K562 (cell line): ENCODE data around the gene TTN. TPM values are rescaled to one million over a fixed set of nuclear protein-coding genes. Genes with fewer than 3 reads are reported as not detected.
A peak's percentile ranks its signal among the peaks of the same experiment; 100 is the strongest.

ENCODE experiments used
- ARID1B ChIP-seq: fragments of 450-650 bp; IDR thresholded peaks from 2 replicates; pipeline ENCODE4 v1.6.1; 2016; ENCODE audit warnings: antibody characterized with exemption, mild to moderate bottlenecking, inconsistent platforms
- ARID4B ChIP-seq: sonication (generic); formaldehyde crosslinking; IDR thresholded peaks from 2 replicates; pipeline ENCODE4 v1.8.0; 2022; ENCODE audit warnings: mild to moderate bottlenecking, missing genetic modification reagents
- ATF1 ChIP-seq, 2 experiments: fragments of 450-650 bp in 1 of 2; IDR thresholded peaks; 2 replicates each; pipeline ENCODE4 v1.6.1; 2016; ENCODE audit warnings: missing compliant biosample characterization in 1 of 2, missing genetic modification characterization in 1 of 2
- E2F6 ChIP-seq, 2 experiments: IDR thresholded peaks; 2 replicates each; pipeline ENCODE4 v1.6.1; 2011; ENCODE audit warnings: borderline replicate concordance in 1 of 2, control low read depth in 1 of 2, low read depth in 1 of 2, low read length in 1 of 2, mild to moderate bottlenecking in 1 of 2, mixed read lengths in 1 of 2, moderate library complexity in 1 of 2; ENCODE audit not compliant: insufficient read depth in 1 of 2, insufficient read length in 1 of 2, poor library complexity in 1 of 2, severe bottlenecking in 1 of 2; ENCODE audit errors: extremely low read depth in 1 of 2
- L3MBTL2 ChIP-seq: fragments of 450-650 bp; IDR thresholded peaks from 2 replicates; pipeline ENCODE4 v1.6.1; 2016; ENCODE audit warnings: mild to moderate bottlenecking, moderate library complexity
- NRF1 ChIP-seq, 2 experiments: fragments of 450-650 bp; IDR thresholded peaks in 1 of 2; conservative IDR thresholded peaks in 1 of 2; 2 replicates each; pipeline ENCODE4 v1.6.1; 2014; ENCODE audit warnings: mild to moderate bottlenecking in 2 of 2
- PKNOX1 ChIP-seq: fragments of 450-650 bp; IDR thresholded peaks from 2 replicates; pipeline ENCODE4 v1.6.1; 2016
- POLR2AphosphoS5 ChIP-seq: IDR thresholded peaks from 2 replicates; pipeline ENCODE4 v1.6.1; 2011; ENCODE audit warnings: mild to moderate bottlenecking, low read depth, low read length, moderate library complexity; ENCODE audit not compliant: control insufficient read depth, insufficient read depth
- POLR2B ChIP-seq: fragments of 450-650 bp; IDR thresholded peaks from 2 replicates; pipeline ENCODE4 v1.6.1; 2018; ENCODE audit warnings: low read depth; ENCODE audit not compliant: partially characterized antibody
- SIN3A ChIP-seq, 2 experiments: fragments of 150-350 bp in 1 of 2; IDR thresholded peaks; 2 replicates each; pipeline ENCODE4 v1.6.1; 2011 to 2016; ENCODE audit warnings: borderline replicate concordance in 2 of 2, low read depth in 2 of 2, low read length in 2 of 2, mild to moderate bottlenecking in 2 of 2, moderate library complexity in 2 of 2; ENCODE audit not compliant: control insufficient read depth in 1 of 2
- SIN3B ChIP-seq: fragments of 450-650 bp; IDR thresholded peaks from 2 replicates; pipeline ENCODE4 v1.6.1; 2017; ENCODE audit warnings: low read depth, mild to moderate bottlenecking, moderate library complexity
- SMAD4 ChIP-seq: fragments of 250-450 bp; sonication (Bioruptor Pico); conservative IDR thresholded peaks from 2 replicates; pipeline ENCODE4 v1.8.0; 2021; ENCODE audit warnings: inconsistent platforms, mild to moderate bottlenecking, moderate library complexity
- SMC3 ChIP-seq: conservative IDR thresholded peaks from 2 replicates; pipeline ENCODE4 v1.6.1; 2011; ENCODE audit warnings: low read depth, low read length, improper control_type of control experiment; ENCODE audit not compliant: insufficient read depth
- TOE1 ChIP-seq, 2 experiments: fragments of 450-650 bp in 1 of 2; sonication (generic) in 1 of 2; formaldehyde crosslinking in 1 of 2; IDR thresholded peaks; 2 replicates each; pipeline versions ENCODE4 v1.7.1 to v1.8.0; 2016 to 2022; ENCODE audit warnings: borderline replicate concordance in 2 of 2, mild to moderate bottlenecking in 2 of 2, antibody characterized with exemption in 1 of 2, inconsistent platforms in 1 of 2, low read depth in 1 of 2, missing genetic modification reagents in 1 of 2, moderate library complexity in 1 of 2
- TRIM24 ChIP-seq, 2 experiments: fragments of 450-650 bp; IDR thresholded peaks; 2 replicates each; pipeline ENCODE4 v1.6.1; 2016
- ZBTB12 ChIP-seq: fragments of 250-450 bp; sonication (Bioruptor Pico); IDR thresholded peaks from 2 replicates; pipeline ENCODE4 v1.4.0; 2020
- ZBTB17 ChIP-seq: fragments of 450-650 bp; formaldehyde crosslinking; IDR thresholded peaks from 2 replicates; pipeline ENCODE4 v1.4.0; 2020; ENCODE audit warnings: mild to moderate bottlenecking
- ZSCAN32 ChIP-seq: fragments of 450-650 bp; formaldehyde crosslinking; IDR thresholded peaks from 2 replicates; pipeline ENCODE4 v1.4.0; 2020; ENCODE audit warnings: mild to moderate bottlenecking, moderate library complexity
- polyA plus RNA-seq, 8 experiments: library from polyadenylated mRNA; depleted of rRNA in 4 of 8; stranded (reverse) in 5 of 8; unstranded in 3 of 8; fragments of >200 nt; fragmentation: Nextera tagmentation in 2 of 8; fragmentation: Illumina TruSeq in 1 of 8; extraction: Ambion mirVana in 2 of 8; extraction: Trizol in 1 of 8; gene quantifications; 2 replicates each; pipeline versions ENCODE4 v1.2.1 to v1.2.3, GENCODE V29; 2011 to 2014; ENCODE audit warnings: inconsistent platforms in 1 of 8, missing spikeins in 1 of 8
- total RNA-seq, 7 experiments: library from RNA; depleted of rRNA in 6 of 7; stranded (reverse); fragments of >200 nt in 6 of 7; fragmentation: Illumina TruSeq in 2 of 7; extraction: Trizol in 2 of 7; gene quantifications; 2 replicates each; pipeline versions ENCODE4 v1.2.1 to v1.2.3, GENCODE V29; 2011 to 2021; ENCODE audit warnings: low replicate concordance in 1 of 7

TTN gene
- total and polyA plus RNA-seq, 9 of the 15 experiments (the other 6 are each of a cell fraction or from before 2014, with no cell fraction given): under 0.01 to 0.20 (median 0.04) TPM; not detected in 1

DNA sequence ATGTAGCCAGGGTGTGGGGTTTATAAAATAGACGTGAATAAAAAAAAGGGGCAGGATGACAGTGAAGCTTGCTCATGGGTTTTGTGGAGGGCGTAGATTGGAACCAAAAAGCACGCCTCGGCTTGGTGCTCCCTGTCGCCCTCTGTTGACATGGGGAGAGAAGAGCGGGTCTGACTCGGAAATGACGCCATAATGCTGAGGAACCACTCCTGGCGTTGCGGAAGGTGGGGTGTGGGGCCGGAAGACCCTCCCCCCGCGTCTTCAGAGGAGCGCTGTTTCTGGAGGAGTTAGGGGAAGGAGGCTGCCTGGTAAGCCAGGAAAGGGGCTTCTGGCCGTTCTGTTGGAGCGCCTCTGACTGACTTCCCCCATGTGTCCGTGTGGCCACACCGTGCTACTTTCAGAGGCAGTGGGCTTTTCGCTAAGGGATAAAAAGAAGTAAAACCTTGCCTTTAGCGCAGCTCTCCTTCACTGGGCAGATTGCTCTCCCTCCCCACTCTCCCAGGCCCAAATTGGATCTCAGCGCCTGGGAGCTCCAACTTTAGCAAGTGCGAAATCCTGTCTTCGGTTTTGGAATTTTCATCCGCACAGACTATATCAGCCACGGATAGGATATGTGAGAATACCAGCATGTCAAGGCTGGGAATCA, 284.1 kb downstream of the TTN start (continued):
- TF ChIP-seq SIN3B (peak; percentile 59; the same call in 1 of the 2 replicates), SMAD4 (CRISPR knock-in tag) (0 out of 2 replicates have a peak, but pooled peaks have one; percentile 62), TRIM24 (IDR thresholded peaks at IDR 0.05) (no peak; a peak in 1 of 4 replicates), PKNOX1 (peak; percentile 66), ZBTB17 (CRISPR knock-in tag) (peak; percentile 76), E2F6 (IDR thresholded peaks at IDR 0.05; ENCODE audit: borderline replicate concordance in 1 of 2, extremely low read depth in 1 of 2, insufficient read depth in 1 of 2, insufficient read length in 1 of 2, low read depth in 1 of 2, low read length in 1 of 2, poor library complexity in 1 of 2, severe bottlenecking in 1 of 2) (peak; percentile 60 to 72), ATF1 (CRISPR knock-in tag; IDR thresholded peaks at IDR 0.05) (0 out of 2 replicates have a peak, but pooled peaks have one; percentile 51), ATF1 (tag; IDR thresholded peaks at IDR 0.05) (peak; percentile 96), L3MBTL2 (peak; percentile 63), ZSCAN32 (CRISPR knock-in tag) (peak; percentile 34; the same call in 1 of the 2 replicates), SIN3A (IDR thresholded peaks at IDR 0.05; ENCODE audit: borderline replicate concordance in 2 of 2, control insufficient read depth in 1 of 2, low read depth in 2 of 2, low read length in 2 of 2) (peak; percentile 24 to 28; a peak in 1 of 4 replicates), POLR2B (peak; percentile 93), ARID4B (CRISPR knock-in tag) (peak; percentile 47; the same call in 1 of the 2 replicates), NRF1 (conservative IDR thresholded peaks at IDR 0.05 in 1 of 2, IDR thresholded peaks at IDR 0.05 in 1 of 2) (peak in 1 of 2 experiments; percentile 57; a peak in 3 of 4 replicates), ARID1B (peak; percentile 25; the same call in 1 of the 2 replicates), POLR2AphosphoS5 (peak; percentile 94), TOE1 (IDR thresholded peaks at IDR 0.05; ENCODE audit: borderline replicate concordance) (peak; percentile 67), TOE1 (CRISPR knock-in tag; IDR thresholded peaks at IDR 0.05; ENCODE audit: borderline replicate concordance, low read depth) (0 out of 2 replicates have a peak, but pooled peaks have one; percentile 13), ZBTB12 (CRISPR knock-in tag) (peak; percentile 89), SMC3 (0 out of 2 replicates have a peak, but pooled peaks have one; percentile 32)
